SW480 (cell line): Measurements from ENCODE around the gene IL7R.

ENCODE experiments used
- DNase-seq: peaks from one replicate; pipeline ENCODE4 v3.0.0-alpha.2; 2016; ENCODE audit warnings: low spot score

The IL7R gene

GRCh38 chr5:35908814-35909213, 52.1 kb downstream of the IL7R start:
- no peak for DNase-seq

GRCh38 chr5:35919191-35919590, 62.5 kb downstream of the IL7R start:
- DNase-seq, result no peak

GRCh38 chr5:35920890-35921289, 64.2 kb downstream of the IL7R start:
- DNase-seq, result no peak

- DNase-seq, result no peak
Observed at GRCh38 chr5:35921930-35922329, 65.2 kb downstream of the IL7R start.

- no peak for DNase-seq
Observed at GRCh38 chr5:35922468-35922867, 65.8 kb downstream of the IL7R start.

- no peak for DNase-seq
Observed at GRCh38 chr5:35924122-35924949, 67.6 kb downstream of the IL7R start.

GRCh38 chr5:35924950-35925722, 68.4 kb downstream of the IL7R start:
- DNase-seq, result no peak

GRCh38 chr5:35926389-35927051, 69.8 kb downstream of the IL7R start:
- peak; percentile 43 for DNase-seq
